GM12878 (cell line): ENCODE data around the gene PPP1R1A. TPM values are rescaled to one million over a fixed set of nuclear protein-coding genes. Genes with fewer than 3 reads are reported as not detected.

ENCODE experiments used
- ATAC-seq: fragments of 200-7000 bp; cut with Tn5 transposase; 3 replicates; pipeline ENCODE4 v1.9.1; 2020; ENCODE audit warnings: mild to moderate bottlenecking, moderate library complexity
- BruUV-seq: library from RNA; stranded (reverse); fragments of 400-500 nt; replicated peaks from 2 replicates; lab custom pipeline; 2021; lab: Mats Ljungman, UMichigan
- CTCF ChIA-PET: fragments of 300-600 bp; sonication (Branson Sonifier 250); formaldehyde crosslinking; extraction: SDS; loops from one replicate; lab custom pipeline; 2021; ENCODE audit warnings: inconsistent platforms; lab: Yijun Ruan, JAX
- POLR2A ChIA-PET: fragments of 350-600 bp; formaldehyde crosslinking; extraction: SDS; loops from one replicate; lab custom pipeline; 2021; ENCODE audit warnings: inconsistent platforms; lab: Charles Lee
- RAD21 ChIA-PET: fragments of 300-600 bp; sonication (Branson Sonifier 250); formaldehyde crosslinking; loops from one replicate; lab custom pipeline; 2023; ENCODE audit warnings: antibody characterized with exemption; ENCODE audit not compliant: unreplicated experiment; lab: Charles Lee
- SMC1A ChIA-PET: fragments of 300-600 bp; sonication (Branson Sonifier 250); formaldehyde crosslinking; loops from one replicate; lab custom pipeline; 2023; ENCODE audit not compliant: unreplicated experiment, uncharacterized antibody; lab: Charles Lee
- DNase-seq: peaks from one replicate; pipeline ENCODE4 v3.0.0-alpha.2; 2011; ENCODE audit warnings: low read depth, low spot score
- FAIRE-seq: peaks from 3 replicates; lab custom pipeline; 2011; peaks lifted over from hg19 to GRCh38; lab: Jason Lieb, UNC
- H2AFZ ChIP-seq: 2 replicates; pipeline ENCODE4 v1.6.0; 2011; ENCODE audit warnings: low read depth, low read length, control low read depth; ENCODE audit not compliant: control insufficient read depth
- H3K27ac ChIP-seq: 2 replicates; pipeline ENCODE4 v1.5.1; 2011; ENCODE audit warnings: control low read depth; ENCODE audit not compliant: control insufficient read depth, insufficient read depth
- H3K27me3 ChIP-seq, 2 experiments: replicated peaks in 1 of 2; 2 replicates each; pipeline versions ENCODE4 v1.6.0 to v1.6.1; 2011; ENCODE audit warnings: low read length in 1 of 2; ENCODE audit not compliant: control insufficient read depth in 2 of 2, insufficient read depth in 2 of 2
- H3K36me3 ChIP-seq, 2 experiments: 2 replicates each; pipeline ENCODE4 v1.5.1; 2011; ENCODE audit warnings: low read length in 1 of 2; ENCODE audit not compliant: control insufficient read depth in 2 of 2, insufficient read depth in 2 of 2
- H3K4me1 ChIP-seq: 2 replicates; pipeline ENCODE4 v1.6.1; 2011; ENCODE audit warnings: mild to moderate bottlenecking, low read length, moderate library complexity, mixed read lengths; ENCODE audit not compliant: control insufficient read depth, insufficient read depth
- H3K4me2 ChIP-seq: 2 replicates; pipeline ENCODE4 v1.6.0; 2011; ENCODE audit warnings: control low read depth; ENCODE audit not compliant: control insufficient read depth, insufficient read depth
- H3K4me3 ChIP-seq: fragments of 200-600 bp; sonication (generic); 2 replicates; pipeline ENCODE4 v1.5.1; 2016
- H3K79me2 ChIP-seq: 2 replicates; pipeline ENCODE4 v1.6.0; 2011; ENCODE audit warnings: low read length; ENCODE audit not compliant: control insufficient read depth, insufficient read depth
- H3K9ac ChIP-seq: 2 replicates; pipeline ENCODE4 v1.8.0; 2011; ENCODE audit warnings: low read length, control low read depth, mixed read lengths; ENCODE audit not compliant: control insufficient read depth, insufficient read depth
- H3K9me3 ChIP-seq: replicated peaks from 3 replicates; pipeline ENCODE4 v1.5.1; 2011; ENCODE audit warnings: mild to moderate bottlenecking, low read length; ENCODE audit not compliant: control insufficient read depth, insufficient read depth
- H4K20me1 ChIP-seq: 2 replicates; pipeline ENCODE4 v1.6.0; 2011; ENCODE audit not compliant: control insufficient read depth, insufficient read depth
- ASH2L ChIP-seq: fragments of 300-600, 200-600 bp; sonication (generic); IDR thresholded peaks from 2 replicates; pipeline ENCODE4 v1.6.1; 2017; ENCODE audit warnings: low read depth, mild to moderate bottlenecking, borderline replicate concordance
- LARP7 ChIP-seq: fragments of 450-650 bp; IDR thresholded peaks from 2 replicates; pipeline ENCODE4 v1.6.1; 2017; ENCODE audit warnings: mild to moderate bottlenecking
- MTA2 ChIP-seq: fragments of 450-650 bp; IDR thresholded peaks from 2 replicates; pipeline ENCODE4 v1.6.1; 2016; ENCODE audit warnings: low read depth, mild to moderate bottlenecking, moderate library complexity
- RELA ChIP-seq: fragments of 450-650 bp; IDR thresholded peaks from 2 replicates; pipeline ENCODE4 v1.8.0; 2014; ENCODE audit warnings: borderline replicate concordance; ENCODE audit not compliant: partially characterized antibody
- SMAD1 ChIP-seq: fragments of 450-650 bp; IDR thresholded peaks from 2 replicates; pipeline ENCODE4 v1.6.1; 2018; ENCODE audit warnings: mild to moderate bottlenecking, low read depth; ENCODE audit not compliant: partially characterized antibody
- ZBED1 ChIP-seq: IDR thresholded peaks from 2 replicates; pipeline ENCODE4 v1.6.1; 2016; ENCODE audit warnings: borderline replicate concordance
- WGBS: methylation state at CpG from one replicate; pipeline ENCODE4 v1.1.6; 2016; ENCODE audit warnings: low lambda C conversion rate; ENCODE audit not compliant: insufficient replicate concordance, insufficient coverage; ENCODE audit errors: missing lambda C conversion rate; 5-methylcytosine and 5-hydroxymethylcytosine counted together
- in situ Hi-C: fragments of 300-500 bp; cut with MboI; formaldehyde crosslinking; loops from 9 replicates; pipeline ENCODE4 v1.14.3; 2018; ENCODE audit warnings: mixed read lengths
- intact Hi-C: fragments of 100-400 bp; cut with micrococcal nuclease; formaldehyde crosslinking; loops from one replicate; pipeline ENCODE4 v1.14.2; 2022; ENCODE audit not compliant: unreplicated experiment
- polyA plus RNA-seq, 11 experiments: library from polyadenylated mRNA; depleted of rRNA in 4 of 11; unstranded in 6 of 11; stranded (reverse) in 5 of 11; fragments of >200 nt; fragmentation: Nextera tagmentation in 4 of 11; fragmentation: Illumina TruSeq in 1 of 11; extraction: Ambion mirVana in 4 of 11; extraction: Trizol in 1 of 11; gene quantifications; 1 replicate in 1 of 11; 2 replicates in 10 of 11; pipeline versions ENCODE4 v1.2.1 to v1.2.3, GENCODE V29; 2011 to 2016; ENCODE audit warnings: inconsistent platforms in 2 of 11, missing spikeins in 2 of 11, low read depth in 1 of 11
- total RNA-seq, 4 experiments: library from RNA; depleted of rRNA in 3 of 4; stranded (reverse); fragments of >200 nt in 3 of 4; fragmentation: Illumina TruSeq in 1 of 4; extraction: Trizol in 1 of 4; gene quantifications; 2 replicates each; pipeline versions ENCODE4 v1.2.1 to v1.2.3, GENCODE V29; 2013 to 2021
- TF ChIP-seq, protein P1 (sequence below): fragments of 450-650 bp; IDR thresholded peaks from 2 replicates; pipeline ENCODE4 v1.6.1; 2017; ENCODE audit warnings: antibody characterized with exemption, mild to moderate bottlenecking, moderate library complexity
- TF ChIP-seq, protein P2 (sequence below): IDR thresholded peaks from 2 replicates; pipeline ENCODE4 v1.6.1; 2011; ENCODE audit warnings: borderline replicate concordance, low read depth, mild to moderate bottlenecking, moderate library complexity, mixed read lengths, low read length; ENCODE audit not compliant: insufficient read depth; ENCODE audit errors: extremely low read length

Gene PPP1R1A
- total and polyA plus RNA-seq, 10 of the 15 experiments (the other 5 are each of a cell fraction or from before 2014, with no cell fraction given): 0.03 to 0.08 (median 0.07) TPM; not detected in 7

DNA sequence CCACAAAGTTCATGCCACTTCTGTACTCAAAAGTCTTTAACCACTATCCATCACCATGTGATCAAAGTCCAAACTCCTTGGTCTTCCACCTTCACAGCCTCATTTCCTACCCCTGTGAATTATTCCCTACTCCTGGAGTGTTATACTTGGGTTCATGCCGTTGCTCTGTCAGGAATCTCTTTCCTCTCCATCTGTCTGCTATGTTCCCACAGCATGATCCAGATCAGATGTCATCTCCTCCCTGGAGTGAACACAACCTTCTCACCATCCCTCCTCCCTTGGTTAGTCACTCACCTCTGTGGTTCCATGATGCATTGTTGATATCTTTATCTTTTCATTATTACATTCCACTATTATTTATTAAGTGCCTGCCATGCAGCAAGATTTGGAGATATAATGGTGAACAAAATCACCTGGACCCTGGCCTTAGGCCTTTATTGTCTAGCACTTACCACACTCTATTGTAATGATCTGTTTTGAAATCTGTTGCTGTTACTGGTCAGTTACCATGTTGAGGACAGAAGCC, 23.8 kb upstream of the PPP1R1A start:
- Histone ChIP-seq H3K27me3 (peaks cover 3 to 8% of the 10 kb centered on the region in 2 experiments; a peak in 2 of 4 replicates), H3K27ac (no peak overlapping the region), H3K4me3 (no peak overlapping the region), H2AFZ (no peak overlapping the region), H3K4me1 (no peaks in the 10 kb centered on the region), H3K9me3 (no peaks in the 10 kb centered on the region), H4K20me1 (no peaks in the 10 kb centered on the region), H3K79me2 (no peaks in the 10 kb centered on the region), H3K4me2 (no peak overlapping the region), H3K36me3 (no peaks in the 10 kb centered on the region), H3K9ac (no peak overlapping the region)
- CTCF ChIA-PET: interaction anchor here (1.4 kb wide), 1 partner anchor 10 kb away, joined by 4 read pairs; no protein-coding TSS in a partner anchor
- intact Hi-C loops (no loop called here), in situ Hi-C loops (no loop called here)
- POLR2A ChIA-PET: no interaction called here
- WGBS: 8% methylated on average over 1 of the region's 1 CpG
- ATAC-seq (no peak), DNase-seq (no peak), FAIRE-seq (no peak)
- TF ChIP-seq LARP7 (no peak), MTA2 (no peak), ASH2L (no peak), RELA (no peak), SMAD1 (no peak), ZBED1 (no peak)
- TF ChIP-seq, protein P1, sequence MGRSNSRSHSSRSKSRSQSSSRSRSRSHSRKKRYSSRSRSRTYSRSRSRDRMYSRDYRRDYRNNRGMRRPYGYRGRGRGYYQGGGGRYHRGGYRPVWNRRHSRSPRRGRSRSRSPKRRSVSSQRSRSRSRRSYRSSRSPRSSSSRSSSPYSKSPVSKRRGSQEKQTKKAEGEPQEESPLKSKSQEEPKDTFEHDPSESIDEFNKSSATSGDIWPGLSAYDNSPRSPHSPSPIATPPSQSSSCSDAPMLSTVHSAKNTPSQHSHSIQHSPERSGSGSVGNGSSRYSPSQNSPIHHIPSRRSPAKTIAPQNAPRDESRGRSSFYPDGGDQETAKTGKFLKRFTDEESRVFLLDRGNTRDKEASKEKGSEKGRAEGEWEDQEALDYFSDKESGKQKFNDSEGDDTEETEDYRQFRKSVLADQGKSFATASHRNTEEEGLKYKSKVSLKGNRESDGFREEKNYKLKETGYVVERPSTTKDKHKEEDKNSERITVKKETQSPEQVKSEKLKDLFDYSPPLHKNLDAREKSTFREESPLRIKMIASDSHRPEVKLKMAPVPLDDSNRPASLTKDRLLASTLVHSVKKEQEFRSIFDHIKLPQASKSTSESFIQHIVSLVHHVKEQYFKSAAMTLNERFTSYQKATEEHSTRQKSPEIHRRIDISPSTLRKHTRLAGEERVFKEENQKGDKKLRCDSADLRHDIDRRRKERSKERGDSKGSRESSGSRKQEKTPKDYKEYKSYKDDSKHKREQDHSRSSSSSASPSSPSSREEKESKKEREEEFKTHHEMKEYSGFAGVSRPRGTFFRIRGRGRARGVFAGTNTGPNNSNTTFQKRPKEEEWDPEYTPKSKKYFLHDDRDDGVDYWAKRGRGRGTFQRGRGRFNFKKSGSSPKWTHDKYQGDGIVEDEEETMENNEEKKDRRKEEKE: no peak
- TF ChIP-seq, protein P2, sequence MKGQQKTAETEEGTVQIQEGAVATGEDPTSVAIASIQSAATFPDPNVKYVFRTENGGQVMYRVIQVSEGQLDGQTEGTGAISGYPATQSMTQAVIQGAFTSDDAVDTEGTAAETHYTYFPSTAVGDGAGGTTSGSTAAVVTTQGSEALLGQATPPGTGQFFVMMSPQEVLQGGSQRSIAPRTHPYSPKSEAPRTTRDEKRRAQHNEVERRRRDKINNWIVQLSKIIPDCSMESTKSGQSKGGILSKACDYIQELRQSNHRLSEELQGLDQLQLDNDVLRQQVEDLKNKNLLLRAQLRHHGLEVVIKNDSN: no peak
- SMC1A ChIA-PET: no interaction called here
- RAD21 ChIA-PET: no interaction called here
- BruUV-seq: no TSS peak
